Measurements from ENCODE around the gene GULP1.

GULP1 gene

GRCh38 chr2:188328419-188328818, 36.7 kb downstream of the GULP1 start:
- TF ChIP-seq PAX5 (IDR thresholded peaks at IDR 0.05; ENCODE audit: insufficient read depth, low read length, severe bottlenecking) (no peak), POLR2AphosphoS5 (IDR thresholded peaks at IDR 0.05; ENCODE audit: low read depth, low read length) (no peak), SPI1 (IDR thresholded peaks at IDR 0.05; ENCODE audit: low read depth, low read length) (no peak), POLR2A (IDR thresholded peaks at IDR 0.05; ENCODE audit: low read depth, low read length) (no peak), TAF1 (IDR thresholded peaks at IDR 0.05; ENCODE audit: low read depth, low read length) (no peak), POU2F2 (IDR thresholded peaks at IDR 0.05; ENCODE audit: low read depth, low read length) (no peak)
- DNase-seq (ENCODE audit: insufficient read length, low spot score), result no peak
- FAIRE-seq, result no peak

- no peak for TF ChIP-seq TAF1 (IDR thresholded peaks at IDR 0.05; ENCODE audit: low read depth, low read length)
- TF ChIP-seq POLR2AphosphoS5 (IDR thresholded peaks at IDR 0.05; ENCODE audit: low read depth, low read length), result no peak
- no peak for TF ChIP-seq PAX5 (IDR thresholded peaks at IDR 0.05; ENCODE audit: insufficient read depth, low read length, severe bottlenecking)
- no peak for TF ChIP-seq POU2F2 (IDR thresholded peaks at IDR 0.05; ENCODE audit: low read depth, low read length)
- no peak for TF ChIP-seq SPI1 (IDR thresholded peaks at IDR 0.05; ENCODE audit: low read depth, low read length)
- no peak for TF ChIP-seq POLR2A (IDR thresholded peaks at IDR 0.05; ENCODE audit: low read depth, low read length)
Observed at GRCh38 chr2:188330316-188331053, 38.8 kb downstream of the GULP1 start.

GRCh38 chr2:188332619-188333018, 40.9 kb downstream of the GULP1 start:
- TF ChIP-seq TAF1 (IDR thresholded peaks at IDR 0.05; ENCODE audit: low read depth, low read length) (no peak), PAX5 (IDR thresholded peaks at IDR 0.05; ENCODE audit: insufficient read depth, low read length, severe bottlenecking) (no peak), SPI1 (IDR thresholded peaks at IDR 0.05; ENCODE audit: low read depth, low read length) (no peak), POU2F2 (IDR thresholded peaks at IDR 0.05; ENCODE audit: low read depth, low read length) (no peak), POLR2A (IDR thresholded peaks at IDR 0.05; ENCODE audit: low read depth, low read length) (no peak), POLR2AphosphoS5 (IDR thresholded peaks at IDR 0.05; ENCODE audit: low read depth, low read length) (no peak)
- no peak for FAIRE-seq
- no peak for DNase-seq (ENCODE audit: insufficient read length, low spot score)

More at GRCh38 chr2:188330316-188331053, 38.8 kb downstream of the GULP1 start:
- FAIRE-seq, result no peak
- DNase-seq (ENCODE audit: insufficient read length, low spot score), result no peak

- DNase-seq (ENCODE audit: insufficient read length, low spot score), result no peak
- no peak for FAIRE-seq
Observed at GRCh38 chr2:188333751-188334524, 42.3 kb downstream of the GULP1 start.

GRCh38 chr2:188338463-188338862, 46.8 kb downstream of the GULP1 start:
- FAIRE-seq (no peak), DNase-seq (ENCODE audit: insufficient read length, low spot score) (no peak)
- TF ChIP-seq SPI1 (IDR thresholded peaks at IDR 0.05; ENCODE audit: low read depth, low read length) (no peak), PAX5 (IDR thresholded peaks at IDR 0.05; ENCODE audit: insufficient read depth, low read length, severe bottlenecking) (no peak), POLR2AphosphoS5 (IDR thresholded peaks at IDR 0.05; ENCODE audit: low read depth, low read length) (no peak), TAF1 (IDR thresholded peaks at IDR 0.05; ENCODE audit: low read depth, low read length) (no peak), POLR2A (IDR thresholded peaks at IDR 0.05; ENCODE audit: low read depth, low read length) (no peak), POU2F2 (IDR thresholded peaks at IDR 0.05; ENCODE audit: low read depth, low read length) (no peak)

More at GRCh38 chr2:188333751-188334524, 42.3 kb downstream of the GULP1 start:
- TF ChIP-seq POLR2A (IDR thresholded peaks at IDR 0.05; ENCODE audit: low read depth, low read length) (no peak), PAX5 (IDR thresholded peaks at IDR 0.05; ENCODE audit: insufficient read depth, low read length, severe bottlenecking) (no peak), TAF1 (IDR thresholded peaks at IDR 0.05; ENCODE audit: low read depth, low read length) (no peak)

GRCh38 chr2:188340257-188340656, 48.6 kb downstream of the GULP1 start:
- no peak for FAIRE-seq
- TF ChIP-seq POLR2A (IDR thresholded peaks at IDR 0.05; ENCODE audit: low read depth, low read length) (no peak), POU2F2 (IDR thresholded peaks at IDR 0.05; ENCODE audit: low read depth, low read length) (no peak), SPI1 (IDR thresholded peaks at IDR 0.05; ENCODE audit: low read depth, low read length) (no peak), PAX5 (IDR thresholded peaks at IDR 0.05; ENCODE audit: insufficient read depth, low read length, severe bottlenecking) (no peak), TAF1 (IDR thresholded peaks at IDR 0.05; ENCODE audit: low read depth, low read length) (no peak), POLR2AphosphoS5 (IDR thresholded peaks at IDR 0.05; ENCODE audit: low read depth, low read length) (no peak)
- DNase-seq (ENCODE audit: insufficient read length, low spot score), result no peak

- DNase-seq (ENCODE audit: insufficient read length, low spot score), result no peak
Observed at GRCh38 chr2:188345020-188345419, 53.3 kb downstream of the GULP1 start.

GRCh38 chr2:188345426-188345825, 53.8 kb downstream of the GULP1 start:
- DNase-seq (ENCODE audit: insufficient read length, low spot score) (no peak), FAIRE-seq (no peak)
- TF ChIP-seq POU2F2 (IDR thresholded peaks at IDR 0.05; ENCODE audit: low read depth, low read length), result no peak
- no peak for TF ChIP-seq POLR2A (IDR thresholded peaks at IDR 0.05; ENCODE audit: low read depth, low read length)
- TF ChIP-seq POLR2AphosphoS5 (IDR thresholded peaks at IDR 0.05; ENCODE audit: low read depth, low read length), result no peak
- TF ChIP-seq TAF1 (IDR thresholded peaks at IDR 0.05; ENCODE audit: low read depth, low read length), result no peak
- peak; percentile 21; the same call in 1 of the 2 replicates for TF ChIP-seq SPI1 (IDR thresholded peaks at IDR 0.05; ENCODE audit: low read depth, low read length)
- no peak for TF ChIP-seq PAX5 (IDR thresholded peaks at IDR 0.05; ENCODE audit: insufficient read depth, low read length, severe bottlenecking)

More at GRCh38 chr2:188345020-188345419, 53.3 kb downstream of the GULP1 start:
- FAIRE-seq, result no peak
- TF ChIP-seq TAF1 (IDR thresholded peaks at IDR 0.05; ENCODE audit: low read depth, low read length) (no peak), POU2F2 (IDR thresholded peaks at IDR 0.05; ENCODE audit: low read depth, low read length) (no peak), PAX5 (IDR thresholded peaks at IDR 0.05; ENCODE audit: insufficient read depth, low read length, severe bottlenecking) (no peak), POLR2AphosphoS5 (IDR thresholded peaks at IDR 0.05; ENCODE audit: low read depth, low read length) (no peak), SPI1 (IDR thresholded peaks at IDR 0.05; ENCODE audit: low read depth, low read length) (no peak), POLR2A (IDR thresholded peaks at IDR 0.05; ENCODE audit: low read depth, low read length) (no peak)

- DNase-seq (ENCODE audit: insufficient read length, low spot score) (no peak), FAIRE-seq (no peak)
- TF ChIP-seq POLR2AphosphoS5 (IDR thresholded peaks at IDR 0.05; ENCODE audit: low read depth, low read length) (no peak), POU2F2 (IDR thresholded peaks at IDR 0.05; ENCODE audit: low read depth, low read length) (no peak), PAX5 (IDR thresholded peaks at IDR 0.05; ENCODE audit: insufficient read depth, low read length, severe bottlenecking) (no peak)
Observed at GRCh38 chr2:188345831-188346458, 54.3 kb downstream of the GULP1 start.

Data from GM12891 (cell line).